HepG2 (cell line): Measurements from ENCODE around the gene SLC13A3. TPM values are rescaled to one million over a fixed set of nuclear protein-coding genes. Genes with fewer than 3 reads are reported as not detected.

Experiments
- ARNTL ChIP-seq: sonication (generic); formaldehyde crosslinking; IDR thresholded peaks from 2 replicates; pipeline ENCODE4 v1.4.0; 2020; ENCODE audit warnings: mild to moderate bottlenecking, missing genetic modification reagents
- BRD4 ChIP-seq: sonication (generic); formaldehyde crosslinking; IDR thresholded peaks from 2 replicates; pipeline ENCODE4 v1.4.0; 2020; ENCODE audit warnings: missing genetic modification reagents
- CBFB ChIP-seq: sonication (generic); formaldehyde crosslinking; IDR thresholded peaks from 2 replicates; pipeline ENCODE4 v1.4.0; 2020; ENCODE audit warnings: missing genetic modification reagents
- CBX2 ChIP-seq, 2 experiments: fragments of 200-600 bp in 1 of 2; sonication (generic); formaldehyde crosslinking in 1 of 2; IDR thresholded peaks; 2 replicates each; pipeline versions ENCODE4 v1.7.0 to v1.8.1; 2018 to 2022; ENCODE audit warnings: low read depth in 2 of 2, low read length in 1 of 2, mild to moderate bottlenecking in 1 of 2, missing genetic modification reagents in 1 of 2
- ELF3 ChIP-seq: IDR thresholded peaks from 2 replicates; pipeline ENCODE4 v1.6.1; 2016; ENCODE audit warnings: missing genetic modification reagents, missing compliant biosample characterization
- HMGA1 ChIP-seq: sonication (generic); formaldehyde crosslinking; conservative IDR thresholded peaks from 2 replicates; pipeline ENCODE4 v1.4.0; 2020; ENCODE audit warnings: missing genetic modification reagents
- JDP2 ChIP-seq: sonication (generic); formaldehyde crosslinking; IDR thresholded peaks from 2 replicates; pipeline ENCODE4 v1.8.1; 2022; ENCODE audit warnings: missing genetic modification reagents, borderline replicate concordance
- MBNL3 ChIP-seq: fragments of 250-450 bp; sonication (Bioruptor Pico); conservative IDR thresholded peaks from 2 replicates; pipeline ENCODE4 v1.8.0; 2022; ENCODE audit warnings: mild to moderate bottlenecking, inconsistent platforms
- MEIS2 ChIP-seq: sonication (generic); formaldehyde crosslinking; IDR thresholded peaks from 2 replicates; pipeline ENCODE4 v1.9.0; 2021; ENCODE audit warnings: mild to moderate bottlenecking, missing genetic modification reagents
- NR2F1 ChIP-seq, 2 experiments: fragments of 450-650 bp in 1 of 2; formaldehyde crosslinking in 1 of 2; IDR thresholded peaks; 2 replicates each; pipeline versions ENCODE4 v1.5.0 to v1.6.1; 2016 to 2020; ENCODE audit warnings: mild to moderate bottlenecking in 1 of 2, missing compliant biosample characterization in 1 of 2, missing genetic modification reagents in 1 of 2, moderate library complexity in 1 of 2
- PAF1 ChIP-seq: IDR thresholded peaks from 2 replicates; pipeline ENCODE4 v1.6.1; 2016; ENCODE audit warnings: missing genetic modification reagents, missing compliant biosample characterization
- SIX1 ChIP-seq: sonication (generic); formaldehyde crosslinking; IDR thresholded peaks from 2 replicates; pipeline ENCODE4 v1.4.0; 2020; ENCODE audit warnings: missing genetic modification reagents, borderline replicate concordance
- SNRNP70 ChIP-seq: fragments of 200-400 bp; formaldehyde crosslinking; IDR thresholded peaks from 2 replicates; pipeline ENCODE4 v1.6.1; 2017; ENCODE audit warnings: mild to moderate bottlenecking, low read depth, low read length, moderate library complexity
- SP5 ChIP-seq: IDR thresholded peaks from 2 replicates; pipeline ENCODE4 v1.6.1; 2016; ENCODE audit warnings: low read depth, borderline replicate concordance
- ZBTB33 ChIP-seq: sonication (generic); formaldehyde crosslinking; IDR thresholded peaks from 2 replicates; pipeline ENCODE4 v1.4.0; 2020; ENCODE audit warnings: missing genetic modification reagents
- ZNF558 ChIP-seq: sonication (generic); formaldehyde crosslinking; IDR thresholded peaks from 2 replicates; pipeline ENCODE4 v1.9.0; 2022; ENCODE audit warnings: mild to moderate bottlenecking, missing genetic modification reagents, borderline replicate concordance
- ZNF629 ChIP-seq: sonication (generic); formaldehyde crosslinking; conservative IDR thresholded peaks from 2 replicates; pipeline ENCODE4 v1.5.0; 2020; ENCODE audit warnings: missing genetic modification reagents
- ZNF83 ChIP-seq: sonication (generic); formaldehyde crosslinking; IDR thresholded peaks from 2 replicates; pipeline ENCODE4 v1.4.0; 2020; ENCODE audit warnings: missing genetic modification reagents, mild to moderate bottlenecking, borderline replicate concordance
- ZSCAN31 ChIP-seq: sonication (generic); formaldehyde crosslinking; IDR thresholded peaks from 2 replicates; pipeline ENCODE4 v1.5.0; 2020; ENCODE audit warnings: low read depth, mild to moderate bottlenecking, missing genetic modification reagents
- polyA plus RNA-seq, 8 experiments: library from polyadenylated mRNA; depleted of rRNA in 3 of 8; stranded (reverse) in 7 of 8; unstranded in 1 of 8; fragments of >200 nt; fragmentation: Illumina TruSeq in 4 of 8; extraction: Trizol in 4 of 8; gene quantifications; 2 replicates each; pipeline versions ENCODE4 v1.2.1 to v1.2.3, GENCODE V29; 2011 to 2016; ENCODE audit warnings: low read depth in 4 of 8, missing spikeins in 1 of 8, mixed read lengths in 1 of 8; ENCODE audit not compliant: insufficient read depth in 1 of 8
- total RNA-seq, 5 experiments: library from RNA; depleted of rRNA; stranded (reverse); fragments of >200 nt; fragmentation: Illumina TruSeq; extraction: Trizol; gene quantifications; 2 replicates each; pipeline ENCODE4 v1.2.3, GENCODE V29; 2016; ENCODE audit warnings: low read depth in 1 of 5
- TF ChIP-seq, protein P1 (sequence below): sonication (generic); formaldehyde crosslinking; IDR thresholded peaks from 2 replicates; pipeline ENCODE4 v1.4.0; 2020; ENCODE audit warnings: missing genetic modification reagents, borderline replicate concordance
- TF ChIP-seq, protein P2 (sequence below): sonication (generic); formaldehyde crosslinking; IDR thresholded peaks from 2 replicates; pipeline ENCODE4 v1.4.0; 2020; ENCODE audit warnings: mild to moderate bottlenecking, missing genetic modification reagents
- TF ChIP-seq, protein P3 (sequence below): sonication (generic); formaldehyde crosslinking; IDR thresholded peaks from 2 replicates; pipeline ENCODE4 v1.4.0; 2020; ENCODE audit warnings: missing genetic modification reagents
- TF ChIP-seq, protein P4 (sequence below): sonication (generic); formaldehyde crosslinking; IDR thresholded peaks from 2 replicates; pipeline ENCODE4 v1.8.0; 2022; ENCODE audit warnings: mild to moderate bottlenecking, missing genetic modification reagents, moderate library complexity

SLC13A3 gene
- total and polyA plus RNA-seq, 2 of the 13 experiments (the other 11 are each of a cell fraction or from before 2014, with no cell fraction given): 66.5 to 76.0 TPM

DNA sequence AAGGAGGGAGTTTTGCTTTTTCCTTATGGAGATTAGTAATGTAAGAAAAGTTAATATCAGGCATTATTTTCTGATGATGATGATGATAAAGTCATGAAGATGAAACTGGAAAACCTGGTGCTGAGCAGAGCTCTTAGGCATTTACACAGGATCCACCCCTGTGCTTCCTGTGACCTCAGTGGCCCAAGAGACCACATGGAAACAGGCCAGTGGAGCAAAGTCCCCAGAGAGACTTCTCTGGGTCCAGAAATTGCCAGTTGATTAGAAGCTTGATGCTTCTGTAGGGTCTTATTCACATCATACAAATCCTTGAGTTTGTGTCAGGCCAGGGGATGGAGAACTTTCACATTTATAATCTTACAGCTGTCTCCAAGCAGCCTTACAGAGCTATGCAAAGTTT lies 46.1 kb downstream of the SLC13A3 start (continued):
- TF ChIP-seq CBFB (CRISPR knock-in tag): no peak
- no peak for TF ChIP-seq BRD4 (CRISPR knock-in tag)
- TF ChIP-seq HMGA1: no peak
- TF ChIP-seq CBX2 (IDR thresholded peaks at IDR 0.05; ENCODE audit: low read depth, low read length): no peak
- TF ChIP-seq CBX2 (CRISPR knock-in tag; IDR thresholded peaks at IDR 0.05; ENCODE audit: low read depth): no peak
- no peak for TF ChIP-seq MBNL3
- no peak for TF ChIP-seq ZBTB33 (CRISPR knock-in tag)
- TF ChIP-seq PAF1 (CRISPR knock-in tag): no peak
- peak; percentile 36; the same call in 1 of the 2 replicates for TF ChIP-seq ARNTL
- TF ChIP-seq ZNF629 (CRISPR knock-in tag): peak; percentile 38; the same call in 1 of the 2 replicates
- TF ChIP-seq, protein P1, sequence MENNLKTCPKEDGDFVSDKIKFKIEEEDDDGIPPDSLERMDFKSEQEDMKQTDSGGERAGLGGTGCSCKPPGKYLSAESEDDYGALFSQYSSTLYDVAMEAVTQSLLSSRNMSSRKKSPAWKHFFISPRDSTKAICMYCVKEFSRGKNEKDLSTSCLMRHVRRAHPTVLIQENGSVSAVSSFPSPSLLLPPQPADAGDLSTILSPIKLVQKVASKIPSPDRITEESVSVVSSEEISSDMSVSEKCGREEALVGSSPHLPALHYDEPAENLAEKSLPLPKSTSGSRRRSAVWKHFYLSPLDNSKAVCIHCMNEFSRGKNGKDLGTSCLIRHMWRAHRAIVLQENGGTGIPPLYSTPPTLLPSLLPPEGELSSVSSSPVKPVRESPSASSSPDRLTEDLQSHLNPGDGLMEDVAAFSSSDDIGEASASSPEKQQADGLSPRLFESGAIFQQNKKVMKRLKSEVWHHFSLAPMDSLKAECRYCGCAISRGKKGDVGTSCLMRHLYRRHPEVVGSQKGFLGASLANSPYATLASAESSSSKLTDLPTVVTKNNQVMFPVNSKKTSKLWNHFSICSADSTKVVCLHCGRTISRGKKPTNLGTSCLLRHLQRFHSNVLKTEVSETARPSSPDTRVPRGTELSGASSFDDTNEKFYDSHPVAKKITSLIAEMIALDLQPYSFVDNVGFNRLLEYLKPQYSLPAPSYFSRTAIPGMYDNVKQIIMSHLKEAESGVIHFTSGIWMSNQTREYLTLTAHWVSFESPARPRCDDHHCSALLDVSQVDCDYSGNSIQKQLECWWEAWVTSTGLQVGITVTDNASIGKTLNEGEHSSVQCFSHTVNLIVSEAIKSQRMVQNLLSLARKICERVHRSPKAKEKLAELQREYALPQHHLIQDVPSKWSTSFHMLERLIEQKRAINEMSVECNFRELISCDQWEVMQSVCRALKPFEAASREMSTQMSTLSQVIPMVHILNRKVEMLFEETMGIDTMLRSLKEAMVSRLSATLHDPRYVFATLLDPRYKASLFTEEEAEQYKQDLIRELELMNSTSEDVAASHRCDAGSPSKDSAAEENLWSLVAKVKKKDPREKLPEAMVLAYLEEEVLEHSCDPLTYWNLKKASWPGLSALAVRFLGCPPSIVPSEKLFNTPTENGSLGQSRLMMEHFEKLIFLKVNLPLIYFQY (CRISPR knock-in tag): peak; percentile 83
- TF ChIP-seq ZSCAN31 (CRISPR knock-in tag): no peak
- TF ChIP-seq MEIS2 (CRISPR knock-in tag): no peak
- TF ChIP-seq NR2F1 (CRISPR knock-in tag; IDR thresholded peaks at IDR 0.05): peak; percentile 68 to 74
- no peak for TF ChIP-seq ZNF558 (CRISPR knock-in tag)
- TF ChIP-seq SIX1 (CRISPR knock-in tag): no peak
- TF ChIP-seq, protein P2, sequence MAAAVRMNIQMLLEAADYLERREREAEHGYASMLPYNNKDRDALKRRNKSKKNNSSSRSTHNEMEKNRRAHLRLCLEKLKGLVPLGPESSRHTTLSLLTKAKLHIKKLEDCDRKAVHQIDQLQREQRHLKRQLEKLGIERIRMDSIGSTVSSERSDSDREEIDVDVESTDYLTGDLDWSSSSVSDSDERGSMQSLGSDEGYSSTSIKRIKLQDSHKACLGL (CRISPR knock-in tag): no peak
- no peak for TF ChIP-seq ZNF83 (CRISPR knock-in tag)
- peak; percentile 63; the same call in 1 of the 2 replicates for TF ChIP-seq ELF3 (CRISPR knock-in tag)
- 0 out of 2 replicates have a peak, but pooled peaks have one; percentile 14 for TF ChIP-seq SP5 (CRISPR knock-in tag)
- TF ChIP-seq, protein P3, sequence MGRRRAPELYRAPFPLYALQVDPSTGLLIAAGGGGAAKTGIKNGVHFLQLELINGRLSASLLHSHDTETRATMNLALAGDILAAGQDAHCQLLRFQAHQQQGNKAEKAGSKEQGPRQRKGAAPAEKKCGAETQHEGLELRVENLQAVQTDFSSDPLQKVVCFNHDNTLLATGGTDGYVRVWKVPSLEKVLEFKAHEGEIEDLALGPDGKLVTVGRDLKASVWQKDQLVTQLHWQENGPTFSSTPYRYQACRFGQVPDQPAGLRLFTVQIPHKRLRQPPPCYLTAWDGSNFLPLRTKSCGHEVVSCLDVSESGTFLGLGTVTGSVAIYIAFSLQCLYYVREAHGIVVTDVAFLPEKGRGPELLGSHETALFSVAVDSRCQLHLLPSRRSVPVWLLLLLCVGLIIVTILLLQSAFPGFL (CRISPR knock-in tag): no peak
- TF ChIP-seq JDP2: no peak
- TF ChIP-seq, protein P4, sequence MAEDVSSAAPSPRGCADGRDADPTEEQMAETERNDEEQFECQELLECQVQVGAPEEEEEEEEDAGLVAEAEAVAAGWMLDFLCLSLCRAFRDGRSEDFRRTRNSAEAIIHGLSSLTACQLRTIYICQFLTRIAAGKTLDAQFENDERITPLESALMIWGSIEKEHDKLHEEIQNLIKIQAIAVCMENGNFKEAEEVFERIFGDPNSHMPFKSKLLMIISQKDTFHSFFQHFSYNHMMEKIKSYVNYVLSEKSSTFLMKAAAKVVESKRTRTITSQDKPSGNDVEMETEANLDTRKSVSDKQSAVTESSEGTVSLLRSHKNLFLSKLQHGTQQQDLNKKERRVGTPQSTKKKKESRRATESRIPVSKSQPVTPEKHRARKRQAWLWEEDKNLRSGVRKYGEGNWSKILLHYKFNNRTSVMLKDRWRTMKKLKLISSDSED (CRISPR knock-in tag): no peak
- no peak for TF ChIP-seq SNRNP70
